Esophagus squamous epithelium (tissue), 5 donors: ENCODE results near the gene ENTPD1. TPM values are rescaled to one million over a fixed set of nuclear protein-coding genes. Genes with fewer than 3 reads are reported as not detected.
A peak's percentile ranks its signal among the peaks of the same experiment; 100 is the strongest.
"Not testable (repeated sequence)": the region's sequence is repeated elsewhere in the genome, so short reads cannot be mapped to it uniquely, and the experiment has no call there.

Experiments
- DNase-seq: peaks from one replicate; lab custom pipeline; 2025; lab: John Stamatoyannopoulos, UW
- H3K27ac ChIP-seq, 4 donors: fragments of 200-600 bp; sonication (generic); one replicate each; pipeline ENCODE4 v1.5.1; 2016 to 2019; ENCODE audit warnings: mild to moderate bottlenecking in 1 of 4
- H3K27me3 ChIP-seq, 4 donors: fragments of 200-600 bp; sonication (generic); 1 replicate in 3 of 4; 2 replicates in 1 of 4; pipeline versions ENCODE4 v1.5.1 to v1.6.0; 2017 to 2021; ENCODE audit warnings: antibody characterized with exemption in 1 of 4
- H3K36me3 ChIP-seq, 3 donors: fragments of 200-600 bp; sonication (generic); one replicate each; pipeline ENCODE4 v1.5.1; 2016 to 2019
- H3K4me1 ChIP-seq, 3 donors: fragments of 200-600 bp; sonication (generic); one replicate each; pipeline ENCODE4 v1.5.1; 2017 to 2019
- H3K4me3 ChIP-seq, 4 donors: fragments of 200-600 bp; sonication (generic); 1 replicate in 3 of 4; 2 replicates in 1 of 4; pipeline ENCODE4 v1.5.1; 2016 to 2019; ENCODE audit warnings: mild to moderate bottlenecking in 2 of 4, moderate library complexity in 1 of 4
- H3K9me3 ChIP-seq, 3 donors: fragments of 200-600 bp; sonication (generic); one replicate each; pipeline ENCODE4 v1.5.1; 2016 to 2019
- CTCF ChIP-seq, 6 experiments: fragments of 450-650 bp in 4 of 6; fragments of 200-600 bp in 2 of 6; sonication (generic) in 2 of 6; IDR thresholded peaks; one replicate each; pipeline ENCODE4 v1.5.1; 2016 to 2019; ENCODE audit warnings: antibody characterized with exemption in 6 of 6, mild to moderate bottlenecking in 4 of 6, moderate library complexity in 4 of 6
- POLR2A ChIP-seq, 4 donors: fragments of 450-650 bp; IDR thresholded peaks; one replicate each; pipeline ENCODE4 v1.6.1; 2017; ENCODE audit warnings: antibody characterized with exemption in 4 of 4, mild to moderate bottlenecking in 4 of 4, moderate library complexity in 3 of 4
- WGBS, 2 donors: methylation state at CpG; one replicate each; pipeline ENCODE4 v1.1.5; 2018; 5-methylcytosine and 5-hydroxymethylcytosine counted together
- intact Hi-C: fragments of 100-400 bp; cut with DNase I; formaldehyde crosslinking; loops from one replicate; pipeline ENCODE4 v1.15.0; 2022
- total RNA-seq, 4 donors: library from RNA; depleted of rRNA; stranded (reverse); fragments of >200 nt; gene quantifications; one replicate each; pipeline ENCODE4 v1.1.0, GENCODE V29; 2016
- donor health status: DM: yes; HTN: yes; CAD: no.

The ENTPD1 gene
- total RNA-seq, 4 donors from 2014 or later, result 7.7 to 34.5 (median 10.1) TPM

- Histone ChIP-seq H3K36me3 (no peaks in the 10 kb centered on the region), H3K27ac (peak overlapping the region in 3 of 4 donors; percentile 42 to 65 (median 57)), H3K9me3 (peaks cover 0 to 15% (median 10%) of the 10 kb centered on the region in 3 donors), H3K27me3 (no peaks in the 10 kb centered on the region), H3K4me1 (no peaks in the 10 kb centered on the region), H3K4me3 (no peak overlapping the region)
- intact Hi-C loops, result no loop called here
- TF ChIP-seq POLR2A (IDR thresholded peaks at IDR 0.05) (no peak), CTCF (IDR thresholded peaks at IDR 0.05) (no peak)
- no peak for DNase-seq
- 62 to 70% methylated on average over 1 of the region's 1 CpG for WGBS, 2 donors
Measured at GRCh38 chr10:95730233-95730632, 25.7 kb upstream of the ENTPD1 start.

- intact Hi-C loops, H3K36me3 ChIP-seq, H3K4me1 ChIP-seq, DNase-seq, H3K27me3 ChIP-seq, H3K4me3 ChIP-seq, H3K27ac ChIP-seq: not testable (repeated sequence)
- WGBS, 2 donors, result 92 to 96% methylated on average over 6 of the region's 6 CpGs
- H3K9me3 ChIP-seq, result peaks cover 0 to 15% (median 10%) of the 10 kb centered on the region in 3 donors
Measured at GRCh38 chr10:95732907-95733306, 23.1 kb upstream of the ENTPD1 start.

GRCh38 chr10:95739056-95739455 lies 16.9 kb upstream of the ENTPD1 start:
- H3K27me3 ChIP-seq, result no peaks in the 10 kb centered on the region
- TF ChIP-seq POLR2A (IDR thresholded peaks at IDR 0.05) (no peak), CTCF (IDR thresholded peaks at IDR 0.05) (no peak)
- intact Hi-C loops, result no loop called here
- H3K4me3 ChIP-seq, result no peak overlapping the region
- DNase-seq, result no peak
- 77 to 83% methylated on average over 3 of the region's 3 CpGs for WGBS, 2 donors
- H3K36me3 ChIP-seq, result no peaks in the 10 kb centered on the region
- H3K9me3 ChIP-seq, result no peaks in the 10 kb centered on the region
- peaks cover 0 to 22% (median 0%) of the 10 kb centered on the region in 3 donors for H3K4me1 ChIP-seq
- H3K27ac ChIP-seq, result no peak overlapping the region

GRCh38 chr10:95741807-95742467 lies 14.0 kb upstream of the ENTPD1 start:
- no peak for TF ChIP-seq POLR2A (IDR thresholded peaks at IDR 0.05)
- TF ChIP-seq CTCF (IDR thresholded peaks at IDR 0.05), result peak in 1 of 6 experiments; percentile 21
- Histone ChIP-seq H3K4me3 (no peak overlapping the region), H3K4me1 (peaks cover 0 to 22% (median 0%) of the 10 kb centered on the region in 3 donors), H3K9me3 (no peaks in the 10 kb centered on the region), H3K36me3 (no peaks in the 10 kb centered on the region), H3K27ac (peak overlapping the region in 3 of 4 donors; percentile 55 to 76 (median 63)), H3K27me3 (no peaks in the 10 kb centered on the region)
- no peak for DNase-seq
- intact Hi-C loops, result no loop called here
- 9 to 10% methylated on average over 6 of the region's 6 CpGs for WGBS, 2 donors

GRCh38 chr10:95742485-95742884 lies 13.5 kb upstream of the ENTPD1 start:
- no peak for DNase-seq

More at GRCh38 chr10:95742485-95742884, 13.5 kb upstream of the ENTPD1 start:
- intact Hi-C loops, result no loop called here
- no peak overlapping the region for H3K4me3 ChIP-seq
- no peaks in the 10 kb centered on the region for H3K36me3 ChIP-seq
- H3K27ac ChIP-seq, result peak overlapping the region in 2 of 4 donors; percentile 63 to 76
- no peaks in the 10 kb centered on the region for H3K27me3 ChIP-seq
- peaks cover 0 to 22% (median 0%) of the 10 kb centered on the region in 3 donors for H3K4me1 ChIP-seq
- 20 to 27% methylated on average over 3 of the region's 3 CpGs for WGBS, 2 donors
- no peaks in the 10 kb centered on the region for H3K9me3 ChIP-seq
- TF ChIP-seq POLR2A (IDR thresholded peaks at IDR 0.05) (no peak), CTCF (IDR thresholded peaks at IDR 0.05) (no peak)
